ENCODE results near the gene RHO.

DNA sequence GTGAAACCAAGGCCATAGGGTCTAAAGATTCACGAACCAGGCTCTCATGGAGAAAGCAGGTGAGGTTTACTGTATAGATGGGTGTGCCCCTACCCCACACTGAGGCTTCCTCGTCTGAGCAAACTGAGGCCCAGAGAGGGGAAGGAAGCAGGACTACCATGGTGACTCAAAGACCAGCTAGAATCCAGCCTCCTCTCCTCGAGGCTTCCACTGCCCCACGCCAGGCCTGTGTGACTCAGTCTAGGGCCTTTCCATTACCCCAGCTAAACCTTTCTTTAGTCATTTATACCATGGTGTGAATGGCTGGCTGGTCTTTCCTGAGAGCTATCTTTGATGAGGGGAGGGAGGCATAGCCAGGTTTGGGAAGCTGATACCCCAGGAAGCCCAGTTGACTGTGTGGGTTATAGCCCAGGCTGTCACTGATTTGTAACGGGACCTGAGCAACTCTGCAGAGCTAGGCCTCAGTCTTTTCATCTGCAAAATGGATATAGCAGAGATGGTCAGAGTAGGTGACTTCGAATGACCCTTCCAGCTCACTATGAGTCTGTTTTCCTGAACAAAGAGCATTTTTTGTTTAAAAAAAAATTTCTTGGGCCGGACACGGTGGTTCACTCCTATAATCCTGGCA, 3.0 kb upstream of the RHO start:
- no peak for TF ChIP-seq POLR2A (IDR thresholded peaks at IDR 0.05)
- TF ChIP-seq, protein P1, sequence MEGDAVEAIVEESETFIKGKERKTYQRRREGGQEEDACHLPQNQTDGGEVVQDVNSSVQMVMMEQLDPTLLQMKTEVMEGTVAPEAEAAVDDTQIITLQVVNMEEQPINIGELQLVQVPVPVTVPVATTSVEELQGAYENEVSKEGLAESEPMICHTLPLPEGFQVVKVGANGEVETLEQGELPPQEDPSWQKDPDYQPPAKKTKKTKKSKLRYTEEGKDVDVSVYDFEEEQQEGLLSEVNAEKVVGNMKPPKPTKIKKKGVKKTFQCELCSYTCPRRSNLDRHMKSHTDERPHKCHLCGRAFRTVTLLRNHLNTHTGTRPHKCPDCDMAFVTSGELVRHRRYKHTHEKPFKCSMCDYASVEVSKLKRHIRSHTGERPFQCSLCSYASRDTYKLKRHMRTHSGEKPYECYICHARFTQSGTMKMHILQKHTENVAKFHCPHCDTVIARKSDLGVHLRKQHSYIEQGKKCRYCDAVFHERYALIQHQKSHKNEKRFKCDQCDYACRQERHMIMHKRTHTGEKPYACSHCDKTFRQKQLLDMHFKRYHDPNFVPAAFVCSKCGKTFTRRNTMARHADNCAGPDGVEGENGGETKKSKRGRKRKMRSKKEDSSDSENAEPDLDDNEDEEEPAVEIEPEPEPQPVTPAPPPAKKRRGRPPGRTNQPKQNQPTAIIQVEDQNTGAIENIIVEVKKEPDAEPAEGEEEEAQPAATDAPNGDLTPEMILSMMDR (IDR thresholded peaks at IDR 0.05 in 4 of 5, conservative IDR thresholded peaks at IDR 0.05 in 1 of 5) = no peak
